Coronary artery (tissue), 2 donors: ENCODE results near the gene STK40.

Experiments
- DNase-seq: peaks from one replicate; pipeline ENCODE4 v3.0.0-alpha.2; 2017; ENCODE audit warnings: low spot score
- H3K27ac ChIP-seq, 2 donors: fragments of 200-600 bp; sonication (generic); one replicate each; pipeline ENCODE4 v1.5.1; 2016 to 2019
- H3K4me3 ChIP-seq: fragments of 200-600 bp; sonication (generic); 2 replicates; pipeline ENCODE4 v1.5.1; 2016; ENCODE audit warnings: mild to moderate bottlenecking, moderate library complexity
- CTCF ChIP-seq: fragments of 200-600 bp; sonication (generic); IDR thresholded peaks from one replicate; pipeline ENCODE4 v1.5.1; 2019; ENCODE audit warnings: antibody characterized with exemption

Gene STK40

GRCh38 chr1:36385410-36386264 lies at the start of gene STK40:
Gene STK40 (minus strand): TSS chr1:36385924. CDS start chr1:36361332, 24,592 bp downstream.
- TF ChIP-seq CTCF: no peak
- peak; percentile 99 for DNase-seq
- Histone ChIP-seq H3K27ac (peak within 1 kb of the TSS; percentile 96 to 100), H3K4me3 (peak within 1 kb of the TSS; percentile 100)

GRCh38 chr1:36433102-36433501 lies 47.4 kb upstream of the STK40 start:
- no peak overlapping the region for H3K27ac ChIP-seq
- no peak for DNase-seq
- H3K4me3 ChIP-seq: no peak overlapping the region
- TF ChIP-seq CTCF: no peak

GRCh38 chr1:36432616-36433015 lies 46.9 kb upstream of the STK40 start:
- TF ChIP-seq CTCF: no peak
- H3K4me3 ChIP-seq: no peak overlapping the region
- DNase-seq: no peak
- no peak overlapping the region for H3K27ac ChIP-seq

- Histone ChIP-seq H3K4me3 (no peak overlapping the region), H3K27ac (no peak overlapping the region)
- no peak for DNase-seq
- no peak for TF ChIP-seq CTCF
Measured at GRCh38 chr1:36425791-36426190, 40.1 kb upstream of the STK40 start.

GRCh38 chr1:36421649-36422048 lies 35.9 kb upstream of the STK40 start:
- Histone ChIP-seq H3K4me3 (no peak overlapping the region), H3K27ac (no peak overlapping the region)
- DNase-seq: no peak
- TF ChIP-seq CTCF: no peak

- DNase-seq: peak; percentile 91
- Histone ChIP-seq H3K4me3 (no peak overlapping the region), H3K27ac (no peak overlapping the region)
- peak; percentile 59 for TF ChIP-seq CTCF
Measured at GRCh38 chr1:36420836-36421317, 35.2 kb upstream of the STK40 start.

- no peak for TF ChIP-seq CTCF
- DNase-seq: no peak
- H3K4me3 ChIP-seq: no peak overlapping the region
- H3K27ac ChIP-seq: no peak overlapping the region
Measured at GRCh38 chr1:36420409-36420808, 34.7 kb upstream of the STK40 start.
